Measurements from ENCODE around the gene ADAMTS17.

ADAMTS17 gene

GRCh38 chr15:100208921-100209603 is 132.7 kb downstream of the ADAMTS17 start:
- Histone ChIP-seq H3K36me3 (replicated peaks; ENCODE audit: low read depth, low read length) (no peaks in the 10 kb centered on the region), H3K9me3 (ENCODE audit: insufficient read depth, low read length) (no peaks in the 10 kb centered on the region), H3K27ac (ENCODE audit: low read length) (no peak overlapping the region), H2AFZ (ENCODE audit: low read depth, low read length) (no peak overlapping the region), H3K9ac (ENCODE audit: low read length) (no peak overlapping the region), H3K4me2 (ENCODE audit: low read length) (no peak overlapping the region), H3K79me2 (ENCODE audit: low read length) (no peaks in the 10 kb centered on the region), H3K4me1 (ENCODE audit: low read length) (no peaks in the 10 kb centered on the region), H3K4me3 (ENCODE audit: low read length) (no peak overlapping the region), H4K20me1 (ENCODE audit: insufficient read depth, low read length) (no peaks in the 10 kb centered on the region), H3K27me3 (ENCODE audit: low read depth, low read length) (no peaks in the 10 kb centered on the region)
- TF ChIP-seq CTCF (IDR thresholded peaks at IDR 0.05; ENCODE audit: low read depth, low read length) (no peak), EZH2phosphoT487 (IDR thresholded peaks at IDR 0.05; ENCODE audit: low read depth) (no peak)

GRCh38 chr15:100207053-100207452 is 134.7 kb downstream of the ADAMTS17 start:
- H3K36me3 ChIP-seq (replicated peaks; ENCODE audit: low read depth, low read length), result no peaks in the 10 kb centered on the region
- no peaks in the 10 kb centered on the region; the same call in 1 of the 2 replicates for H3K27me3 ChIP-seq (ENCODE audit: low read depth, low read length)
- no peak overlapping the region for H3K9ac ChIP-seq (ENCODE audit: low read length)
- no peak overlapping the region for H3K27ac ChIP-seq (ENCODE audit: low read length)
- no peaks in the 10 kb centered on the region for H4K20me1 ChIP-seq (ENCODE audit: insufficient read depth, low read length)
- H3K9me3 ChIP-seq (ENCODE audit: insufficient read depth, low read length), result no peaks in the 10 kb centered on the region
- no peak overlapping the region for H3K4me2 ChIP-seq (ENCODE audit: low read length)
- no peaks in the 10 kb centered on the region for H3K79me2 ChIP-seq (ENCODE audit: low read length)
- TF ChIP-seq EZH2phosphoT487 (IDR thresholded peaks at IDR 0.05; ENCODE audit: low read depth) (no peak), CTCF (IDR thresholded peaks at IDR 0.05; ENCODE audit: low read depth, low read length) (no peak)
- no peak overlapping the region for H2AFZ ChIP-seq (ENCODE audit: low read depth, low read length)
- no peak overlapping the region for H3K4me3 ChIP-seq (ENCODE audit: low read length)
- no peaks in the 10 kb centered on the region for H3K4me1 ChIP-seq (ENCODE audit: low read length)

- Histone ChIP-seq H3K79me2 (ENCODE audit: low read length) (no peaks in the 10 kb centered on the region), H3K4me3 (ENCODE audit: low read length) (no peak overlapping the region), H2AFZ (ENCODE audit: low read depth, low read length) (no peak overlapping the region), H3K27me3 (ENCODE audit: low read depth, low read length) (no peaks in the 10 kb centered on the region; the same call in 1 of the 2 replicates), H3K4me2 (ENCODE audit: low read length) (no peak overlapping the region), H3K36me3 (replicated peaks; ENCODE audit: low read depth, low read length) (no peaks in the 10 kb centered on the region), H3K9ac (ENCODE audit: low read length) (no peak overlapping the region), H3K27ac (ENCODE audit: low read length) (no peak overlapping the region), H4K20me1 (ENCODE audit: insufficient read depth, low read length) (no peaks in the 10 kb centered on the region), H3K4me1 (ENCODE audit: low read length) (no peaks in the 10 kb centered on the region), H3K9me3 (ENCODE audit: insufficient read depth, low read length) (no peaks in the 10 kb centered on the region)
- TF ChIP-seq EZH2phosphoT487 (IDR thresholded peaks at IDR 0.05; ENCODE audit: low read depth) (no peak), CTCF (IDR thresholded peaks at IDR 0.05; ENCODE audit: low read depth, low read length) (no peak)
Measured at GRCh38 chr15:100206643-100207042, 135.1 kb downstream of the ADAMTS17 start.

GRCh38 chr15:100205549-100206295 is 136.1 kb downstream of the ADAMTS17 start:
- Histone ChIP-seq H3K4me1 (ENCODE audit: low read length) (no peaks in the 10 kb centered on the region), H3K4me3 (ENCODE audit: low read length) (no peak overlapping the region), H3K79me2 (ENCODE audit: low read length) (no peaks in the 10 kb centered on the region), H3K4me2 (ENCODE audit: low read length) (no peak overlapping the region), H3K27ac (ENCODE audit: low read length) (no peak overlapping the region), H2AFZ (ENCODE audit: low read depth, low read length) (no peak overlapping the region), H4K20me1 (ENCODE audit: insufficient read depth, low read length) (no peaks in the 10 kb centered on the region), H3K9me3 (ENCODE audit: insufficient read depth, low read length) (no peaks in the 10 kb centered on the region), H3K27me3 (ENCODE audit: low read depth, low read length) (no peaks in the 10 kb centered on the region; the same call in 1 of the 2 replicates), H3K9ac (ENCODE audit: low read length) (no peak overlapping the region), H3K36me3 (replicated peaks; ENCODE audit: low read depth, low read length) (no peaks in the 10 kb centered on the region)
- TF ChIP-seq CTCF (IDR thresholded peaks at IDR 0.05; ENCODE audit: low read depth, low read length) (no peak), EZH2phosphoT487 (IDR thresholded peaks at IDR 0.05; ENCODE audit: low read depth) (no peak)

Measured in OCI-LY3 (cell line).